AG04450 (cell line): ENCODE measurements around the gene NDST3. TPM values are rescaled to one million over a fixed set of nuclear protein-coding genes. Genes with fewer than 3 reads are reported as not detected.

Source experiments
- CTCF ChIA-PET: fragments of 300-600, 350-600 bp; formaldehyde crosslinking; extraction: SDS; loops from one replicate; lab custom pipeline; 2022; ENCODE audit warnings: antibody characterized with exemption, inconsistent platforms; lab: Charles Lee
- POLR2A ChIA-PET: fragments of 350-600 bp; formaldehyde crosslinking; extraction: SDS; loops from one replicate; lab custom pipeline; 2021; ENCODE audit warnings: antibody characterized with exemption, inconsistent platforms; lab: Yijun Ruan, JAX
- DNase-seq: peaks from one replicate; pipeline ENCODE4 v3.0.0-alpha.2; 2011; ENCODE audit warnings: low read depth, low spot score
- H3K27ac ChIP-seq: one replicate; pipeline ENCODE4 v1.5.1; 2012; ENCODE audit warnings: low read depth, low read length, control low read depth
- H3K27me3 ChIP-seq: one replicate; pipeline ENCODE4 v1.6.0; 2012; ENCODE audit warnings: low read length; ENCODE audit not compliant: control insufficient read depth, insufficient read depth
- H3K4me3 ChIP-seq: 2 replicates; pipeline ENCODE4 v1.5.1; 2011; ENCODE audit warnings: mild to moderate bottlenecking, low read depth, low read length, control low read depth
- H3K9me3 ChIP-seq: 2 replicates; pipeline ENCODE4 v1.5.1; 2012; ENCODE audit warnings: low read length; ENCODE audit not compliant: control insufficient read depth, insufficient read depth
- CTCF ChIP-seq: IDR thresholded peaks from 2 replicates; pipeline ENCODE4 v1.5.1; 2011; ENCODE audit warnings: low read depth, low read length, control low read depth, inconsistent platforms
- polyA plus RNA-seq: library from polyadenylated mRNA; depleted of rRNA; stranded (reverse); fragments of >200 nt; gene quantifications from 2 replicates; pipeline ENCODE4 v1.2.3, GENCODE V29; 2011

The NDST3 gene
- polyA plus RNA-seq, 1 experiment: 0.02 TPM

- CTCF ChIA-PET: no interaction called here
- DNase-seq: no peak
- Histone ChIP-seq H3K27me3 (no peaks in the 10 kb centered on the region), H3K9me3 (no peaks in the 10 kb centered on the region), H3K4me3 (no peak overlapping the region), H3K27ac (no peak overlapping the region)
- no peak for TF ChIP-seq CTCF
- POLR2A ChIA-PET: no interaction called here
Observed at GRCh38 chr4:118277243-118277642, 243.0 kb downstream of the NDST3 start.

GRCh38 chr4:118278473-118279274, 244.4 kb downstream of the NDST3 start:
- CTCF ChIA-PET: interaction anchor here (1.1 kb wide), 1 partner anchor 74 kb away, joined by 4 read pairs; the partner anchor contains the start of gene PRSS12
- H3K27ac ChIP-seq: peak overlapping the region; percentile 83
- POLR2A ChIA-PET: interaction anchor here (0.9 kb wide), 2 partner anchors 68 to 75 kb away, joined by 4 to 5 read pairs; partner anchors contain the start of gene PRSS12

GRCh38 chr4:118279328-118279727, 245.0 kb downstream of the NDST3 start:
- no peak for DNase-seq
- ChIA-PET POLR2A (interaction anchor here (0.9 kb wide), 2 partner anchors 67 to 74 kb away, joined by 4 to 5 read pairs; partner anchors contain the start of gene PRSS12), CTCF (interaction anchor here (1.1 kb wide), 1 partner anchor 74 kb away, joined by 4 read pairs; the partner anchor contains the start of gene PRSS12)
- peak overlapping the region; percentile 83 for H3K27ac ChIP-seq
- no peaks in the 10 kb centered on the region for H3K27me3 ChIP-seq
- H3K4me3 ChIP-seq: peak overlapping the region; percentile 87
- H3K9me3 ChIP-seq: no peaks in the 10 kb centered on the region
- no peak for TF ChIP-seq CTCF

More at GRCh38 chr4:118278473-118279274, 244.4 kb downstream of the NDST3 start:
- Histone ChIP-seq H3K4me3 (peak overlapping the region; percentile 87), H3K27me3 (no peaks in the 10 kb centered on the region), H3K9me3 (no peaks in the 10 kb centered on the region)
- DNase-seq: peak; percentile 82
- no peak for TF ChIP-seq CTCF

GRCh38 chr4:118279920-118280432, 245.7 kb downstream of the NDST3 start:
- H3K27me3 ChIP-seq: no peaks in the 10 kb centered on the region
- ChIA-PET POLR2A (interaction anchor here (0.9 to 3.4 kb wide), 3 partner anchors 66 to 73 kb away, joined by 4 to 25 read pairs (median 5); partner anchors contain the start of gene PRSS12), CTCF (interaction anchor here (1.1 to 1.5 kb wide), 2 partner anchors 73 kb away, joined by 4 to 6 read pairs; partner anchors contain the start of gene PRSS12)
- H3K9me3 ChIP-seq: no peaks in the 10 kb centered on the region
- DNase-seq: no peak
- peak overlapping the region; percentile 87 for H3K4me3 ChIP-seq
- no peak overlapping the region for H3K27ac ChIP-seq
- no peak for TF ChIP-seq CTCF
